A549 (cell line): ENCODE results near the gene ETV3. TPM values are rescaled to one million over a fixed set of nuclear protein-coding genes. Genes with fewer than 3 reads are reported as not detected.

Experiments
- ATAC-seq, 2 experiments: fragments of 200-7000 bp in 1 of 2; fragments of >200 bp in 1 of 2; cut with Nextera tagmentation in 1 of 2; cut with Tn5 transposase in 1 of 2; 3 replicates each; pipeline versions ENCODE4 v1.8.0 to v1.9.1; 2018 to 2020; ENCODE audit warnings: mild to moderate bottlenecking in 1 of 2, moderate library complexity in 1 of 2
- CTCF ChIA-PET: fragments of 300-600 bp; sonication (Branson Sonifier 250); formaldehyde crosslinking; extraction: SDS; loops from one replicate; lab custom pipeline; 2021; ENCODE audit warnings: antibody characterized with exemption, inconsistent platforms; lab: Yijun Ruan, JAX
- POLR2A ChIA-PET: fragments of 350-600 bp; formaldehyde crosslinking; extraction: SDS; loops from one replicate; lab custom pipeline; 2021; ENCODE audit warnings: antibody characterized with exemption, inconsistent platforms; lab: Yijun Ruan, JAX
- DNase-seq, 2 experiments: peaks; one replicate each; pipeline versions ENCODE4 v3.0.0 to v3.0.0-alpha.2; 2011 to 2016; ENCODE audit warnings: low read depth in 1 of 2, low spot score in 1 of 2
- FAIRE-seq: peaks from 2 replicates; lab custom pipeline; 2011; peaks lifted over from hg19 to GRCh38; lab: Jason Lieb, UNC
- H3K27ac ChIP-seq, 2 experiments: fragments of >200 bp; sonication (Bioruptor Twin); formaldehyde crosslinking; 3 replicates each; pipeline ENCODE4 v1.5.1; 2016 to 2017
- H3K4me1 ChIP-seq: fragments of >200 bp; sonication (Bioruptor Twin); formaldehyde crosslinking; 3 replicates; pipeline ENCODE4 v1.6.1; 2016
- H3K4me2 ChIP-seq: fragments of >200 bp; sonication (Bioruptor Twin); formaldehyde crosslinking; 3 replicates; pipeline ENCODE4 v1.6.1; 2016
- H3K4me3 ChIP-seq: fragments of >200 bp; sonication (Bioruptor Twin); formaldehyde crosslinking; 3 replicates; pipeline ENCODE4 v1.5.1; 2016
- H3K9me3 ChIP-seq: fragments of >200 bp; sonication (Bioruptor Twin); formaldehyde crosslinking; 3 replicates; pipeline ENCODE4 v1.6.1; 2016
- BHLHE40 ChIP-seq: IDR thresholded peaks from 2 replicates; pipeline ENCODE4 v1.6.1; 2012; ENCODE audit warnings: low read depth, low read length, inconsistent platforms
- CBX8 ChIP-seq: fragments of 200-600 bp; sonication (generic); IDR thresholded peaks from 2 replicates; pipeline ENCODE4 v1.6.1; 2016
- CHD2 ChIP-seq: fragments of 150-350 bp; IDR thresholded peaks from 2 replicates; pipeline ENCODE4 v1.6.1; 2014; ENCODE audit warnings: low read length; ENCODE audit not compliant: partially characterized antibody
- EHF ChIP-seq: fragments of 250-450 bp; sonication (Bioruptor Pico); IDR thresholded peaks from 2 replicates; pipeline ENCODE4 v1.5.0; 2020; ENCODE audit warnings: mild to moderate bottlenecking
- EP300 ChIP-seq, 2 experiments: fragments of >200 bp; sonication (Bioruptor Twin); formaldehyde crosslinking; IDR thresholded peaks; 2 replicates in 1 of 2; 3 replicates in 1 of 2; pipeline ENCODE4 v1.6.1; 2016 to 2017
- ESRRA ChIP-seq: fragments of 150-350 bp; IDR thresholded peaks from 2 replicates; pipeline ENCODE4 v1.6.1; 2014; ENCODE audit warnings: mild to moderate bottlenecking, low read length, borderline replicate concordance
- FOSB ChIP-seq: fragments of 250-450 bp; sonication (Bioruptor Pico); IDR thresholded peaks from 2 replicates; pipeline ENCODE4 v1.5.0; 2020; ENCODE audit warnings: mild to moderate bottlenecking, moderate library complexity
- FOSL2 ChIP-seq, 2 experiments: fragments of 450-650 bp in 1 of 2; fragments of >200 bp in 1 of 2; sonication (Bioruptor Twin) in 1 of 2; formaldehyde crosslinking; IDR thresholded peaks; 2 replicates each; pipeline versions ENCODE4 v1.5.0 to v1.6.1; 2016 to 2020; ENCODE audit warnings: mild to moderate bottlenecking in 1 of 2, moderate library complexity in 1 of 2
- GATA3 ChIP-seq: IDR thresholded peaks from 2 replicates; pipeline ENCODE4 v1.6.1; 2012; ENCODE audit warnings: borderline replicate concordance
- HDAC2 ChIP-seq: fragments of 200-600 bp; sonication (generic); IDR thresholded peaks from 2 replicates; pipeline ENCODE4 v1.6.1; 2016
- HOXB13 ChIP-seq: fragments of 250-450 bp; sonication (Bioruptor Pico); IDR thresholded peaks from 2 replicates; pipeline ENCODE4 v1.5.0; 2020; ENCODE audit warnings: low read depth, mild to moderate bottlenecking, moderate library complexity
- JUN ChIP-seq, 2 experiments: fragments of >200 bp; sonication (Bioruptor Twin); formaldehyde crosslinking; IDR thresholded peaks; 2 replicates in 1 of 2; 3 replicates in 1 of 2; pipeline ENCODE4 v1.6.1; 2016 to 2017
- JUNB ChIP-seq: fragments of >200 bp; sonication (Bioruptor Twin); formaldehyde crosslinking; IDR thresholded peaks from 2 replicates; pipeline ENCODE4 v1.6.1; 2016
- KDM1A ChIP-seq: fragments of 200-600 bp; sonication (generic); IDR thresholded peaks from 2 replicates; pipeline ENCODE4 v1.6.1; 2016; ENCODE audit warnings: low read depth, mild to moderate bottlenecking
- KDM5A ChIP-seq: fragments of 200-600 bp; sonication (generic); IDR thresholded peaks from 2 replicates; pipeline ENCODE4 v1.6.1; 2016; ENCODE audit warnings: antibody characterized with exemption, mild to moderate bottlenecking
- MYC ChIP-seq: IDR thresholded peaks from 2 replicates; pipeline ENCODE4 v1.6.1; 2012; ENCODE audit warnings: mild to moderate bottlenecking, inconsistent platforms, low read length, improper control_type of control experiment, borderline replicate concordance
- NFE2L2 ChIP-seq: fragments of 150-350 bp; conservative IDR thresholded peaks from 2 replicates; pipeline ENCODE4 v1.6.1; 2014; ENCODE audit warnings: low read length
- POLR2A ChIP-seq: IDR thresholded peaks from 2 replicates; pipeline ENCODE4 v1.6.1; 2012; ENCODE audit warnings: mild to moderate bottlenecking, low read length
- RARB ChIP-seq: fragments of 250-450 bp; sonication (Bioruptor Pico); IDR thresholded peaks from 2 replicates; pipeline ENCODE4 v1.8.0; 2021; ENCODE audit warnings: mild to moderate bottlenecking, moderate library complexity
- RFX5 ChIP-seq: fragments of 450-650 bp; IDR thresholded peaks from 2 replicates; pipeline ENCODE4 v1.7.1; 2014; ENCODE audit warnings: antibody characterized with exemption, mild to moderate bottlenecking, moderate library complexity
- SMC3 ChIP-seq: fragments of >200 bp; sonication (Bioruptor Twin); formaldehyde crosslinking; IDR thresholded peaks from 3 replicates; pipeline ENCODE4 v1.6.1; 2018; ENCODE audit warnings: inconsistent platforms
- SREBF2 ChIP-seq: fragments of 450-650 bp; IDR thresholded peaks from 2 replicates; pipeline ENCODE4 v1.6.1; 2014; ENCODE audit warnings: mild to moderate bottlenecking, moderate library complexity
- TFCP2L1 ChIP-seq: fragments of 250-450 bp; sonication (Bioruptor Pico); IDR thresholded peaks from 2 replicates; pipeline ENCODE4 v1.5.0; 2021; ENCODE audit warnings: mild to moderate bottlenecking
- TP53 ChIP-seq: fragments of 250-450 bp; sonication (Bioruptor Pico); IDR thresholded peaks from 2 replicates; pipeline ENCODE4 v1.5.0; 2021; ENCODE audit warnings: mild to moderate bottlenecking, moderate library complexity
- ZNF302 ChIP-seq: fragments of 250-450 bp; sonication (Bioruptor Pico); IDR thresholded peaks from 2 replicates; pipeline ENCODE4 v1.9.0; 2021; ENCODE audit warnings: inconsistent platforms, mild to moderate bottlenecking, moderate library complexity
- ZSCAN20 ChIP-seq: fragments of 250-450 bp; sonication (Bioruptor Pico); IDR thresholded peaks from 2 replicates; pipeline ENCODE4 v1.8.0; 2022; ENCODE audit warnings: mild to moderate bottlenecking, moderate library complexity
- whole genome bisulfite sequencing: methylation state at CpG from one replicate; pipeline ENCODE4 v1.1.6; 2017; ENCODE audit errors: missing lambda C conversion rate; 5-methylcytosine and 5-hydroxymethylcytosine counted together
- polyA plus RNA-seq, 4 experiments: library from polyadenylated mRNA; depleted of rRNA in 3 of 4; stranded (reverse); fragments of >200 nt; fragmentation: RNase III in 1 of 4; extraction: RNeasy Plus Mini Kit Qiagen cat#74134 plus additional on column Dnase treatment in 1 of 4; gene quantifications; 2 replicates in 3 of 4; 3 replicates in 1 of 4; pipeline ENCODE4 v1.2.3, GENCODE V29; 2011 to 2017
- TF ChIP-seq, protein P1 (sequence below): fragments of 200-600 bp; sonication (generic); IDR thresholded peaks from 2 replicates; pipeline ENCODE4 v1.6.1; 2016; ENCODE audit warnings: antibody characterized with exemption, mild to moderate bottlenecking, moderate library complexity
- TF ChIP-seq, protein P2 (sequence below): fragments of >200 bp; sonication (Bioruptor Twin); formaldehyde crosslinking; IDR thresholded peaks from 2 replicates; pipeline ENCODE4 v1.6.1; 2016
- TF ChIP-seq, protein P3 (sequence below): fragments of 250-450 bp; sonication (Bioruptor Pico); IDR thresholded peaks from 2 replicates; pipeline ENCODE4 v1.5.0; 2020; ENCODE audit warnings: low read depth, mild to moderate bottlenecking, moderate library complexity
- TF ChIP-seq, protein P4 (sequence below): IDR thresholded peaks from 2 replicates; pipeline ENCODE4 v1.6.1; 2012

ETV3 gene
- polyA plus RNA-seq, 2 of the 4 experiments (the other 2 are of a cell fraction), result 11.1 to 14.5 TPM

DNA sequence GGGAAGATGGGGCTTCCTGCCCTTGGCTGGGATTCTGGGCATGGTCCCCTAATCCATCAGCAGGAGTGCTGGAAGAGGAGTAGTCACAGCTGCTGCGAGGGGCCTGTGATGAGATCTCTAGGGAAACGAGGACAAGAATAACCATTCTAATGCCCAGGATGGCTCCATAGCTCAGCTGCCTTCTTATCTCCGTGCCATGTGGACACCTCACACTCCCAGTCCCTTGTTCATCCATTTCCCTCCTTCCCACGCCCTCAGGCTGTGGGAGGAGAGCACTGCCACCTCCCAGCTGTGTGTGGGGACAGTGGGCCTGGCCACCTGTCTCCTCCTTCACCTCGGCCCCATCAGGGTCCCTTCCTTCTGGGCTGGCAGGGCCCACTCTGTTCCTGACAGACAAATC is 16.1 kb upstream of the ETV3 start:
- ATAC-seq (no peak), FAIRE-seq (no peak), DNase-seq (no peak)
- no peaks in the 10 kb centered on the region for H3K9me3 ChIP-seq
- peaks cover 23% of the 10 kb centered on the region for H3K4me1 ChIP-seq
- ChIA-PET CTCF (interaction anchor here (0.7 to 17.6 kb wide), 14 partner anchors 9 to 83 kb away, joined by 3 to 437 read pairs (median 14); partner anchors contain the start of genes ETV3 and ETV3L), POLR2A (interaction anchor here (1.5 kb wide), 1 partner anchor 15 kb away, joined by 7 read pairs; no protein-coding TSS in a partner anchor)
- no peak for TF ChIP-seq JUNB
- peak overlapping the region; percentile 98; the same call in 2 of the 3 replicates for H3K4me2 ChIP-seq
- peak overlapping the region in 1 of 2 experiments; percentile 82; a peak in 3 of 6 replicates for H3K27ac ChIP-seq
- whole genome bisulfite sequencing, result 87% methylated on average over 5 of the region's 5 CpGs
- no peak overlapping the region for H3K4me3 ChIP-seq

DNA sequence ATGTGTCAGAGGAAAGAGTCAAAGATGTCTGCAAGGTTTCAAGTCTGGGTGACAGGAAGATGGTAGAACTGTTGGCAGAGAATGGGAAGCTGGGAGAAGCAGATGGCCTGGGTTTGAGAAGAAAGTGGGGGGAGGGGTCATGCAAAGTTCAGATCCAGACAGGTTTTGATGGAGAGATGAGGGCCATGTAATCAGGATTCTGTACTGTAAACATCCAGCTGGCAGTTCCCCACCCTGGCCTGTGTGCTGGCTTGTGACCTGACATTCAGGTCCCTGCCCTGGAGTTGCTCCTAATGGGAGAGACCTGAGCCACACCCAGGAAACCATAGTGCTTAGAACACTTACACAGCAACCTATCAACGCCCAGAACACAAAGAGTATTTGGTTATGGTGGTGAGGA is 15.6 kb upstream of the ETV3 start:
- Histone ChIP-seq H3K4me3 (no peak overlapping the region), H3K27ac (0 out of 6 replicates have a peak overlapping the region, but pooled peaks of 1 of the 2 experiments have one; percentile 82), H3K9me3 (no peaks in the 10 kb centered on the region), H3K4me1 (peaks cover 23% of the 10 kb centered on the region)
- CTCF ChIA-PET, result interaction anchor here (0.6 to 17.6 kb wide), 9 partner anchors 11 to 82 kb away, joined by 3 to 437 read pairs (median 16); partner anchors contain the start of genes ETV3 and ETV3L
- WGBS, result 39% methylated on average over 1 of the region's 1 CpG
- FAIRE-seq (no peak), ATAC-seq (no peak), DNase-seq (no peak)
- TF ChIP-seq, protein P1, sequence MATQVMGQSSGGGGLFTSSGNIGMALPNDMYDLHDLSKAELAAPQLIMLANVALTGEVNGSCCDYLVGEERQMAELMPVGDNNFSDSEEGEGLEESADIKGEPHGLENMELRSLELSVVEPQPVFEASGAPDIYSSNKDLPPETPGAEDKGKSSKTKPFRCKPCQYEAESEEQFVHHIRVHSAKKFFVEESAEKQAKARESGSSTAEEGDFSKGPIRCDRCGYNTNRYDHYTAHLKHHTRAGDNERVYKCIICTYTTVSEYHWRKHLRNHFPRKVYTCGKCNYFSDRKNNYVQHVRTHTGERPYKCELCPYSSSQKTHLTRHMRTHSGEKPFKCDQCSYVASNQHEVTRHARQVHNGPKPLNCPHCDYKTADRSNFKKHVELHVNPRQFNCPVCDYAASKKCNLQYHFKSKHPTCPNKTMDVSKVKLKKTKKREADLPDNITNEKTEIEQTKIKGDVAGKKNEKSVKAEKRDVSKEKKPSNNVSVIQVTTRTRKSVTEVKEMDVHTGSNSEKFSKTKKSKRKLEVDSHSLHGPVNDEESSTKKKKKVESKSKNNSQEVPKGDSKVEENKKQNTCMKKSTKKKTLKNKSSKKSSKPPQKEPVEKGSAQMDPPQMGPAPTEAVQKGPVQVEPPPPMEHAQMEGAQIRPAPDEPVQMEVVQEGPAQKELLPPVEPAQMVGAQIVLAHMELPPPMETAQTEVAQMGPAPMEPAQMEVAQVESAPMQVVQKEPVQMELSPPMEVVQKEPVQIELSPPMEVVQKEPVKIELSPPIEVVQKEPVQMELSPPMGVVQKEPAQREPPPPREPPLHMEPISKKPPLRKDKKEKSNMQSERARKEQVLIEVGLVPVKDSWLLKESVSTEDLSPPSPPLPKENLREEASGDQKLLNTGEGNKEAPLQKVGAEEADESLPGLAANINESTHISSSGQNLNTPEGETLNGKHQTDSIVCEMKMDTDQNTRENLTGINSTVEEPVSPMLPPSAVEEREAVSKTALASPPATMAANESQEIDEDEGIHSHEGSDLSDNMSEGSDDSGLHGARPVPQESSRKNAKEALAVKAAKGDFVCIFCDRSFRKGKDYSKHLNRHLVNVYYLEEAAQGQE, result no peak
- no peak for TF ChIP-seq FOSL2 (IDR thresholded peaks at IDR 0.05)
- no peak for TF ChIP-seq FOSL2 (CRISPR knock-in tag; IDR thresholded peaks at IDR 0.05)
- TF ChIP-seq NFE2L2, result no peak
- TF ChIP-seq JUN (IDR thresholded peaks at IDR 0.05), result no peak
- no peak for TF ChIP-seq HDAC2
- TF ChIP-seq, protein P2, sequence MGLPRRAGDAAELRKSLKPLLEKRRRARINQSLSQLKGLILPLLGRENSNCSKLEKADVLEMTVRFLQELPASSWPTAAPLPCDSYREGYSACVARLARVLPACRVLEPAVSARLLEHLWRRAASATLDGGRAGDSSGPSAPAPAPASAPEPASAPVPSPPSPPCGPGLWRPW, result no peak
- TF ChIP-seq, protein P3, sequence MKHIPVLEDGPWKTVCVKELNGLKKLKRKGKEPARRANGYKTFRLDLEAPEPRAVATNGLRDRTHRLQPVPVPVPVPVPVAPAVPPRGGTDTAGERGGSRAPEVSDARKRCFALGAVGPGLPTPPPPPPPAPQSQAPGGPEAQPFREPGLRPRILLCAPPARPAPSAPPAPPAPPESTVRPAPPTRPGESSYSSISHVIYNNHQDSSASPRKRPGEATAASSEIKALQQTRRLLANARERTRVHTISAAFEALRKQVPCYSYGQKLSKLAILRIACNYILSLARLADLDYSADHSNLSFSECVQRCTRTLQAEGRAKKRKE (CRISPR knock-in tag), result no peak
- no peak for TF ChIP-seq RFX5
- no peak for TF ChIP-seq FOSB
- TF ChIP-seq TP53 (CRISPR knock-in tag), result no peak
- no peak for TF ChIP-seq SMC3
- TF ChIP-seq POLR2A, result no peak
- TF ChIP-seq ZSCAN20 (CRISPR knock-in tag), result no peak
- no peak for TF ChIP-seq SREBF2
- TF ChIP-seq MYC, result no peak
- no peak for TF ChIP-seq ZNF302 (CRISPR knock-in tag)
- TF ChIP-seq, all 56 proteins: peak for 0
- POLR2A ChIA-PET, result no interaction called here
- no peak overlapping the region for H3K4me2 ChIP-seq

DNA sequence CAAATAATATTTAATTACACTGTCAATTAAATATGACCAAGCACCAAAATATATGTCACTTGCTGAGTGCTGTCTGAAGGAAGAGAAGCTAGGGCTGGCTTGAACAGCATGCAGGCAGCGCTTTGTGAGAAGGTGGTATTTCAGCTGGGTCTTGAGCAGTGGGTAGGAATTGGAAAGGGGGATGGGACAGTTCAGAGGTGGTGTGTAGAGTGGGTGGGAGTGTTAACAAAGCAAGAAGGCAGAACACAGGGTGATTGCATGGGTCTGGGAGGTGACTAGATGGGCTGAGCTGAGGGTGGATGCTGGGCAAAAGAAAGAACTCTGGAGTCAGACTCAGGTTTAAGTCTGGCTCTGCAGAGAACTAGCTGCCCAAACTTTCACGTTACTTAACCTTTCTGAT is 14.3 kb upstream of the ETV3 start:
- POLR2A ChIA-PET, result no interaction called here
- CTCF ChIA-PET, result interaction anchor here (17.6 kb wide), 1 partner anchor 64 kb away, joined by 437 read pairs; no protein-coding TSS in a partner anchor
- DNase-seq, result no peak
- FAIRE-seq, result no peak
- Histone ChIP-seq H3K4me3 (no peak overlapping the region), H3K9me3 (no peaks in the 10 kb centered on the region), H3K4me1 (peaks cover 31% of the 10 kb centered on the region), H3K4me2 (no peak overlapping the region), H3K27ac (no peak overlapping the region)
- no peak for TF ChIP-seq ESRRA
- no peak for TF ChIP-seq EHF (CRISPR knock-in tag)
- TF ChIP-seq FOSB, result no peak
- TF ChIP-seq HOXB13 (CRISPR knock-in tag), result no peak
- TF ChIP-seq RFX5, result no peak
- no peak for TF ChIP-seq NFE2L2
- TF ChIP-seq TFCP2L1 (CRISPR knock-in tag), result no peak
- TF ChIP-seq KDM5A, result no peak
- no peak for TF ChIP-seq EP300 (IDR thresholded peaks at IDR 0.05)
- TF ChIP-seq RARB (CRISPR knock-in tag), result no peak
- TF ChIP-seq CBX8, result no peak
- no peak for TF ChIP-seq KDM1A
- TF ChIP-seq GATA3, result no peak
- TF ChIP-seq BHLHE40, result no peak
- TF ChIP-seq, protein P4, sequence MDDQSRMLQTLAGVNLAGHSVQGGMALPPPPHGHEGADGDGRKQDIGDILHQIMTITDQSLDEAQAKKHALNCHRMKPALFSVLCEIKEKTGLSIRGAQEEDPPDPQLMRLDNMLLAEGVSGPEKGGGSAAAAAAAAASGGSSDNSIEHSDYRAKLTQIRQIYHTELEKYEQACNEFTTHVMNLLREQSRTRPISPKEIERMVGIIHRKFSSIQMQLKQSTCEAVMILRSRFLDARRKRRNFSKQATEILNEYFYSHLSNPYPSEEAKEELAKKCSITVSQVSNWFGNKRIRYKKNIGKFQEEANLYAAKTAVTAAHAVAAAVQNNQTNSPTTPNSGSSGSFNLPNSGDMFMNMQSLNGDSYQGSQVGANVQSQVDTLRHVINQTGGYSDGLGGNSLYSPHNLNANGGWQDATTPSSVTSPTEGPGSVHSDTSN, result no peak
- no peak for TF ChIP-seq JUN (IDR thresholded peaks at IDR 0.05)
- TF ChIP-seq CHD2, result no peak
- 93% methylated on average over 2 of the region's 2 CpGs for WGBS
- no peak for ATAC-seq
